ENCODE data around the gene ASCL5.

- TF ChIP-seq CTCF (IDR thresholded peaks at IDR 0.05; ENCODE audit: poor library complexity) (no peak), EZH2 (IDR thresholded peaks at IDR 0.05; ENCODE audit: borderline replicate concordance) (no peak)
These were observed 53.0 kb downstream of the ASCL5 start for GRCh38 chr1:201074018-201074417.
